H9 (cell line): Measurements from ENCODE around the gene DDO. TPM values are rescaled to one million over a fixed set of nuclear protein-coding genes. Genes with fewer than 3 reads are reported as not detected.

Source experiments
- DNase-seq: peaks from one replicate; pipeline ENCODE4 v3.0.0-alpha.2; 2017
- H2AFZ ChIP-seq: one replicate; pipeline ENCODE4 v1.6.1; 2013; ENCODE audit warnings: mild to moderate bottlenecking, low read length, control low read depth, moderate library complexity
- H2AK5ac ChIP-seq: 2 replicates; pipeline ENCODE4 v1.6.1; 2013; ENCODE audit warnings: low read length, control low read depth, mixed read lengths; ENCODE audit not compliant: insufficient read length
- H2BK120ac ChIP-seq: one replicate; pipeline ENCODE4 v1.6.1; 2013; ENCODE audit warnings: low read depth, mild to moderate bottlenecking, low read length, control low read depth, inconsistent platforms; ENCODE audit not compliant: poor library complexity, severe bottlenecking
- H2BK12ac ChIP-seq: 2 replicates; pipeline ENCODE4 v1.6.1; 2013; ENCODE audit warnings: low read length, control low read depth, mixed read lengths, low read depth; ENCODE audit not compliant: insufficient read length
- H2BK15ac ChIP-seq: 2 replicates; pipeline ENCODE4 v1.6.1; 2013; ENCODE audit warnings: low read depth, low read length, control low read depth
- H2BK20ac ChIP-seq: one replicate; pipeline ENCODE4 v1.6.1; 2013; ENCODE audit warnings: low read depth, mild to moderate bottlenecking, low read length, control low read depth, inconsistent platforms; ENCODE audit not compliant: poor library complexity, severe bottlenecking
- H2BK5ac ChIP-seq: 2 replicates; pipeline ENCODE4 v1.6.1; 2013; ENCODE audit warnings: low read length, control low read depth, mixed read lengths; ENCODE audit not compliant: insufficient read length
- H3K14ac ChIP-seq: 2 replicates; pipeline ENCODE4 v1.6.1; 2013; ENCODE audit warnings: low read length, control low read depth; ENCODE audit not compliant: insufficient read depth
- H3K18ac ChIP-seq: 2 replicates; pipeline ENCODE4 v1.6.1; 2013; ENCODE audit warnings: low read depth, mild to moderate bottlenecking, mixed read lengths, low read length, control low read depth; ENCODE audit not compliant: insufficient read length
- H3K23ac ChIP-seq: 2 replicates; pipeline ENCODE4 v1.6.1; 2013; ENCODE audit warnings: low read length, control low read depth, mixed read lengths, low read depth; ENCODE audit not compliant: insufficient read length
- H3K23me2 ChIP-seq: 2 replicates; pipeline ENCODE4 v1.6.1; 2013; ENCODE audit warnings: low read depth, mild to moderate bottlenecking, mixed read lengths, low read length, control low read depth; ENCODE audit not compliant: insufficient read length, poor library complexity, severe bottlenecking
- H3K27ac ChIP-seq: 2 replicates; pipeline ENCODE4 v1.5.1; 2013; ENCODE audit warnings: low read length, control low read depth, mixed read lengths, low read depth; ENCODE audit not compliant: insufficient read length
- H3K27me3 ChIP-seq: 2 replicates; pipeline ENCODE4 v1.6.1; 2013; ENCODE audit warnings: low read length, control low read depth, inconsistent platforms; ENCODE audit not compliant: insufficient read depth
- H3K4ac ChIP-seq: 2 replicates; pipeline ENCODE4 v1.6.1; 2013; ENCODE audit warnings: low read depth, mild to moderate bottlenecking, control low read depth, inconsistent platforms, low read length, moderate library complexity
- H3K4me1 ChIP-seq: 2 replicates; pipeline ENCODE4 v1.6.1; 2013; ENCODE audit warnings: low read length, control low read depth, inconsistent platforms; ENCODE audit not compliant: insufficient read depth
- H3K4me2 ChIP-seq: 2 replicates; pipeline ENCODE4 v1.6.1; 2013; ENCODE audit warnings: low read length, control low read depth, mixed read lengths; ENCODE audit not compliant: insufficient read length, insufficient read depth
- H3K56ac ChIP-seq: 2 replicates; pipeline ENCODE4 v1.6.1; 2013; ENCODE audit warnings: low read depth, mild to moderate bottlenecking, mixed read lengths, low read length, control low read depth; ENCODE audit not compliant: insufficient read length
- H3K79me1 ChIP-seq: 2 replicates; pipeline ENCODE4 v1.6.1; 2013; ENCODE audit warnings: low read depth, mild to moderate bottlenecking, moderate library complexity, low read length, control low read depth, inconsistent platforms; ENCODE audit not compliant: insufficient read depth, poor library complexity, severe bottlenecking
- H3K79me2 ChIP-seq: 2 replicates; pipeline ENCODE4 v1.6.1; 2013; ENCODE audit warnings: low read length, control low read depth, inconsistent platforms; ENCODE audit not compliant: insufficient read depth
- H3K9ac ChIP-seq: 2 replicates; pipeline ENCODE4 v1.6.1; 2013; ENCODE audit warnings: low read length, control low read depth, mixed read lengths; ENCODE audit not compliant: insufficient read length; ENCODE audit errors: extremely low read depth
- H3K9me3 ChIP-seq: one replicate; pipeline ENCODE4 v1.6.1; 2013; ENCODE audit warnings: low read depth, low read length, inconsistent platforms; ENCODE audit not compliant: control insufficient read depth
- H3T11ph ChIP-seq: one replicate; pipeline ENCODE4 v1.6.1; 2013; ENCODE audit warnings: mild to moderate bottlenecking, low read length, control low read depth, inconsistent platforms
- H4K20me1 ChIP-seq: one replicate; pipeline ENCODE4 v1.6.1; 2013; ENCODE audit not compliant: control insufficient read depth, insufficient read length, insufficient read depth
- H4K5ac ChIP-seq: 2 replicates; pipeline ENCODE4 v1.6.1; 2013; ENCODE audit warnings: low read depth, mild to moderate bottlenecking, mixed read lengths, low read length, control low read depth; ENCODE audit not compliant: insufficient read length
- H4K8ac ChIP-seq: replicated peaks from 2 replicates; pipeline ENCODE4 v1.6.1; 2013; ENCODE audit warnings: low read length, control low read depth, mixed read lengths, low read depth; ENCODE audit not compliant: insufficient read length
- H4K91ac ChIP-seq: 2 replicates; pipeline ENCODE4 v1.6.1; 2013; ENCODE audit warnings: low read depth, mild to moderate bottlenecking, moderate library complexity, mixed read lengths, low read length, control low read depth; ENCODE audit not compliant: insufficient read length
- H3K27ac Mint-ChIP-seq, 3 experiments: 2 replicates in 2 of 3; 3 replicates in 1 of 3; pipeline ENCODE4 v1.8.0; 2020 to 2021; ENCODE audit warnings: mixed read lengths in 3 of 3, mild to moderate bottlenecking in 1 of 3, moderate library complexity in 1 of 3
- H3K27me3 Mint-ChIP-seq: 2 replicates; pipeline ENCODE4 v1.8.0; 2021; ENCODE audit warnings: low read depth, mild to moderate bottlenecking, moderate library complexity, mixed read lengths
- H3K36me3 Mint-ChIP-seq, 3 experiments: 2 replicates in 2 of 3; 3 replicates in 1 of 3; pipeline ENCODE4 v1.8.0; 2020 to 2021; ENCODE audit warnings: low read depth in 3 of 3, mixed read lengths in 3 of 3; ENCODE audit not compliant: insufficient read depth in 1 of 3
- H3K4me1 Mint-ChIP-seq, 2 experiments: 2 replicates each; pipeline ENCODE4 v1.8.0; 2020; ENCODE audit warnings: mixed read lengths in 2 of 2
- H3K4me3 Mint-ChIP-seq, 2 experiments: 2 replicates in 1 of 2; 3 replicates in 1 of 2; pipeline ENCODE4 v1.8.0; 2020 to 2021; ENCODE audit warnings: mild to moderate bottlenecking in 2 of 2, mixed read lengths in 2 of 2, moderate library complexity in 1 of 2
- H3K9me3 Mint-ChIP-seq, 2 experiments: 2 replicates in 1 of 2; 3 replicates in 1 of 2; pipeline ENCODE4 v1.8.0; 2020; ENCODE audit warnings: mild to moderate bottlenecking in 2 of 2, mixed read lengths in 2 of 2, moderate library complexity in 1 of 2
- CTCF ChIP-seq: fragments of 200-600 bp; sonication (generic); conservative IDR thresholded peaks from 3 replicates; pipeline ENCODE4 v1.8.0; 2021; ENCODE audit warnings: antibody characterized with exemption, mild to moderate bottlenecking
- WGBS: extraction: QIAGEN DNeasy Blood & Tissue Kit; methylation state at CpG from one replicate; pipeline ENCODE4 v1.1.7; 2013; ENCODE audit warnings: missing lambda C conversion rate, low lambda C conversion rate, mixed read lengths; ENCODE audit not compliant: insufficient read length; ENCODE audit errors: extremely low coverage; 5-methylcytosine and 5-hydroxymethylcytosine counted together
- total RNA-seq: library from RNA; stranded (reverse); gene quantifications from 2 replicates; pipeline ENCODE4 v1.2.1, GENCODE V29; 2021

The DDO gene
- total RNA-seq, 1 experiment from 2014 or later, result not detected

GRCh38 chr6:110348961-110349690, 66.2 kb downstream of the DDO start:
- H3K23me2 ChIP-seq, result no peaks in the 10 kb centered on the region
- H2BK12ac ChIP-seq, result no peak overlapping the region
- no peak overlapping the region for H2AFZ ChIP-seq
- DNase-seq, result no peak
- H3K9me3 ChIP-seq, result no peaks in the 10 kb centered on the region
- WGBS, result no CpG with 5 or more reads among the region's 11 CpGs
- no peak for TF ChIP-seq CTCF
- no peak overlapping the region for H4K91ac ChIP-seq
- no peaks in the 10 kb centered on the region for H3K27me3 Mint-ChIP-seq
- no peak overlapping the region for H3K4me3 Mint-ChIP-seq
- H3T11ph ChIP-seq, result no peak overlapping the region
- no peaks in the 10 kb centered on the region for H4K20me1 ChIP-seq
- no peak overlapping the region for H3K9ac ChIP-seq
- H3K14ac ChIP-seq, result no peak overlapping the region; the same call in 1 of the 2 replicates
- H3K4me2 ChIP-seq, result no peak overlapping the region
- peaks cover 26% of the 10 kb centered on the region in 2 experiments for H3K4me1 Mint-ChIP-seq
- H2BK5ac ChIP-seq, result no peak overlapping the region
- no peak overlapping the region for H4K5ac ChIP-seq
- no peaks in the 10 kb centered on the region for H3K36me3 Mint-ChIP-seq
- no peaks in the 10 kb centered on the region for H3K79me1 ChIP-seq
- no peaks in the 10 kb centered on the region for H3K9me3 Mint-ChIP-seq
- H3K27ac Mint-ChIP-seq, result no peak overlapping the region
- no peak overlapping the region for H2BK15ac ChIP-seq
- no peak overlapping the region for H2AK5ac ChIP-seq
- no peak overlapping the region for H2BK20ac ChIP-seq
- no peaks in the 10 kb centered on the region for H3K4me1 ChIP-seq
- H3K27ac ChIP-seq, result no peak overlapping the region
- no peak overlapping the region for H3K56ac ChIP-seq
- H3K79me2 ChIP-seq, result no peaks in the 10 kb centered on the region
- no peak overlapping the region for H3K23ac ChIP-seq
- no peak overlapping the region for H3K18ac ChIP-seq
- no peaks in the 10 kb centered on the region for H3K27me3 ChIP-seq
- H4K8ac ChIP-seq, result no peak overlapping the region
- no peak overlapping the region for H2BK120ac ChIP-seq
- H3K4ac ChIP-seq, result no peak overlapping the region
